A673 (cell line): ENCODE data around the gene FAM83F.

ENCODE experiments used
- EZH2 ChIP-seq: fragments of 200-600 bp; sonication (generic); IDR thresholded peaks from 2 replicates; pipeline ENCODE4 v1.6.1; 2017; ENCODE audit warnings: borderline replicate concordance, low read depth, mild to moderate bottlenecking, mixed read lengths, antibody characterized with exemption, low read length; ENCODE audit not compliant: poor library complexity, severe bottlenecking
- TF ChIP-seq, protein P1 (sequence below): fragments of 300-800, 200-600 bp; sonication (generic); conservative IDR thresholded peaks from 2 replicates; pipeline ENCODE4 v1.5.1; 2017; ENCODE audit warnings: low read depth, mild to moderate bottlenecking, antibody characterized with exemption, low read length, moderate library complexity, mixed read lengths

DNA sequence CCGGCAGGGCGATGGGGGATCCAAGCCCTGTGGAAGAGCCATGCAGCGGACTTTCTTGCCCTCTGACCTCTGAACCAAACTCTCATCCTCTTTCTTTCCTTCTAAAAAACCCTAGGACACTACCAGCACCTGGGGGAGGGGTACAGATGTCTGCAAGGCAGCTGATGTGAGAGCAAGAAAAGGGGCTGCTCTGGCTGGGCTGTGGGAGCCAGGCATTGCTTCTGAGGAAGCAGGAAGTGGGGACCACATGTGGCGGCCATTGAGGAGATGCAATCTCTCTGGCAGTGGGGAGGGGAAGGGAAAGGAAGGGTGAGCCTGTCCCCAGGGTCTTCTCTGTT lies 36.0 kb downstream of the FAM83F start:
- TF ChIP-seq, protein P1, sequence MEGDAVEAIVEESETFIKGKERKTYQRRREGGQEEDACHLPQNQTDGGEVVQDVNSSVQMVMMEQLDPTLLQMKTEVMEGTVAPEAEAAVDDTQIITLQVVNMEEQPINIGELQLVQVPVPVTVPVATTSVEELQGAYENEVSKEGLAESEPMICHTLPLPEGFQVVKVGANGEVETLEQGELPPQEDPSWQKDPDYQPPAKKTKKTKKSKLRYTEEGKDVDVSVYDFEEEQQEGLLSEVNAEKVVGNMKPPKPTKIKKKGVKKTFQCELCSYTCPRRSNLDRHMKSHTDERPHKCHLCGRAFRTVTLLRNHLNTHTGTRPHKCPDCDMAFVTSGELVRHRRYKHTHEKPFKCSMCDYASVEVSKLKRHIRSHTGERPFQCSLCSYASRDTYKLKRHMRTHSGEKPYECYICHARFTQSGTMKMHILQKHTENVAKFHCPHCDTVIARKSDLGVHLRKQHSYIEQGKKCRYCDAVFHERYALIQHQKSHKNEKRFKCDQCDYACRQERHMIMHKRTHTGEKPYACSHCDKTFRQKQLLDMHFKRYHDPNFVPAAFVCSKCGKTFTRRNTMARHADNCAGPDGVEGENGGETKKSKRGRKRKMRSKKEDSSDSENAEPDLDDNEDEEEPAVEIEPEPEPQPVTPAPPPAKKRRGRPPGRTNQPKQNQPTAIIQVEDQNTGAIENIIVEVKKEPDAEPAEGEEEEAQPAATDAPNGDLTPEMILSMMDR: no peak
- no peak for TF ChIP-seq EZH2
